Skeletal muscle tissue (tissue), 5 donors: ENCODE results near the gene METTL1. TPM values are rescaled to one million over a fixed set of nuclear protein-coding genes. Genes with fewer than 3 reads are reported as not detected.
"Not testable (repeated sequence)": the region's sequence is repeated elsewhere in the genome, so short reads cannot be mapped to it uniquely, and the experiment has no call there.

Experiments used
- H3K27ac ChIP-seq: one replicate; pipeline ENCODE4 v1.7.0; 2013; ENCODE audit warnings: mild to moderate bottlenecking, low read depth, low read length, inconsistent platforms
- H3K27me3 ChIP-seq, 3 donors: one replicate each; pipeline ENCODE4 v1.7.0; 2013; ENCODE audit warnings: low read length in 3 of 3; ENCODE audit not compliant: control insufficient read depth in 3 of 3, insufficient read depth in 3 of 3
- H3K36me3 ChIP-seq, 3 donors: one replicate each; pipeline ENCODE4 v1.7.0; 2013; ENCODE audit warnings: low read length in 3 of 3; ENCODE audit not compliant: control insufficient read depth in 3 of 3, insufficient read depth in 3 of 3
- H3K4me1 ChIP-seq, 3 donors: one replicate each; pipeline ENCODE4 v1.7.0; 2013; ENCODE audit warnings: low read length in 3 of 3, mild to moderate bottlenecking in 3 of 3; ENCODE audit not compliant: control insufficient read depth in 3 of 3, insufficient read depth in 3 of 3
- H3K4me3 ChIP-seq, 3 donors: one replicate each; pipeline ENCODE4 v1.7.0; 2013; ENCODE audit warnings: low read length in 3 of 3
- H3K9ac ChIP-seq, 3 donors: one replicate each; pipeline ENCODE4 v1.7.0; 2013; ENCODE audit warnings: low read length in 3 of 3, mild to moderate bottlenecking in 3 of 3, moderate library complexity in 2 of 3, low read depth in 1 of 3
- H3K9me3 ChIP-seq, 3 donors: one replicate each; pipeline ENCODE4 v1.7.0; 2013; ENCODE audit warnings: low read length in 3 of 3; ENCODE audit not compliant: control insufficient read depth in 3 of 3
- small RNA-seq: library from RNA; depleted of rRNA; stranded (forward); fragments of <200 nt; gene quantifications from one replicate; pipeline ENCODE3, GENCODE V24; 2014
- total RNA-seq: library from RNA; depleted of rRNA; stranded (reverse); fragments of >200 nt; gene quantifications from one replicate; pipeline ENCODE4 v1.2.3, GENCODE V29; 2014
- donor health status: Osteomylitis.

Gene METTL1
- total RNA-seq, 1 donor from 2014 or later, result 5.7 TPM

DNA sequence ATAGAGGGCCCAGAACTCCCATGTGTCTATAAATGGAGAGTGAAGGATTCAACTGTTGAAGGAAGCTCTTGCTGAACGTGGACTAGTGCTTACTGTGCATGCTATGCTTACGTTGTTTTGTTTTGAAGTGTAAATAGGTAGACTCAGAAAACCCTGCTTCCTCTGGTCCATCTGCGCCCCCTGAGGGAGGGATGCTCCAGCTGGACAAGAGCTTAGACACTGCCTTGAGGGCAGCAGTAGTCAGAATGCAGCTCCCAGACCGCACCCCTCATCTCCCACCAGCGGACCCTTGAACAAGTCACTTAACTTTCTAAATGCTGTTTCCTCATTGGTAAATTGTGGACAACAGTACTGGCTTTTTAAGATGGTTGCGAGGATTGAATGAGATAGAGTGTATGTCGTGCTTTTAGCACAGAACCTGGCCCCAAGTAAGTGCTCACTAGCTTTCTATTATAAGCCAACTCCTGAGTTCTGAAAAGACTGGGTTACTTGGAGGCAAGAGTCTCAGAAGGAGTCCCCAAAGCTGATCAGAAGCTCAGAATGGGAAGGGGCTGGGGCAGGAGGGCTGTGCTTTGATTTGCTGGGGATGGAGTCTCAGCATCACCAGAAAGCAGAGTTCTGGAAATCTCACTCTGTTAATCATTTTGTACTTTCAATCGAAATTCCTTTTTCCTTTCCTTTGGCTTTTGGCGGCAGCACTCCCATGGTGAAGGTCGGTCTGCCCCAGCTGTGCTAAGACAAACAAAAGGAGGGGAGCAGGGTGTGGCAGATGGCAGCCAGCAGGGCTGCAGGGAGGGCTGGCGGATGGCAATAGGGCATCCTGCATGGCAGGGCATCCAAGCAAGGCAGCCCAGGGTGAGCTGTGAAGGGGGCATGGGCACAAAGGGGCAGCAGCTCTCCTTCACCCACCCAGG, 48.9 kb downstream of the METTL1 start:
- Histone ChIP-seq H3K27me3 (peaks cover 15 to 39% (median 39%) of the 10 kb centered on the region in 3 donors), H3K4me1 (peaks cover 15 to 19% (median 18%) of the 10 kb centered on the region in 3 donors), H3K36me3 (peaks cover 32 to 36% (median 33%) of the 10 kb centered on the region in 3 donors), H3K9ac (no peak overlapping the region), H3K9me3 (no peaks in the 10 kb centered on the region), H3K4me3 (no peak overlapping the region), H3K27ac (no peak overlapping the region)

DNA sequence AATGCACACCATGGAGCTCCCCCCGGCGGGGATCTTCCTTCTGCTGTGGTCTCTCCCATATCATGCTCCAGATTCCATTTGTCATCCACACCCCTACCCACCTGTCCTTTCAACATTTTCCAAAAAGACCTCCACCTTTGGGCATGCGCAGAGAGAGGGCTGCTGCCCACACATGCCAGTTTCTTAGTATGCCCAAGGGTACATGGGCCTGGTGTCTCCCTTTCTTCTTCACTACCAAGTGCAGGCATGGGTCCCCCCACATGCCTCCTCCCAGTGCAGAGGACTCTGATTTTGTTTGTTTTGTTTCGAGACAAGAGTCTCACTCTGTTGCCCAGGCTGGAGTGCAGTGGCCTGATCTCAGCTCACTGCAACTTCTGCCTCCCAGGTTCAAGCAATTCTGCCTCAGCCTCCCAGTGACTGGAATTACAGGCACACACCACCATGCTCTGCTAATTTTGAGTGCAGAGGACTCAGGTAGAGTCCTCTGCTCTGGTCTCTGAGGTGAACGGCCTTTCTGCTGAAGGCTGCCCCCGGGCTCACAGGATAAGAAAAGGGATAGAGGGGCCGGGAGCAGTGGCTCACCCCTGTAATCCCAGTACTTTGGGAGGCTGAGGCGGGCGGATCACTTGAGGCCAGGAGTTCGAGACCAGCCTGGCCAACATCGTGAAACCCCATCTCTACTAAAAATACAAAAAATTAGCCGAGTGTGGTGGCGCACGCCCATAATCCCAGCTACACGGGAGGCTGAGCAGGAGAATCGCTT, 49.9 kb downstream of the METTL1 start:
- peaks cover 37 to 41% (median 38%) of the 10 kb centered on the region in 3 donors for H3K36me3 ChIP-seq
- not testable (repeated sequence) for H3K9me3 ChIP-seq, H3K4me3 ChIP-seq, H3K9ac ChIP-seq, H3K27ac ChIP-seq
- peaks cover 8 to 30% (median 29%) of the 10 kb centered on the region in 3 donors for H3K27me3 ChIP-seq
- peaks cover 9 to 12% (median 10%) of the 10 kb centered on the region in 3 donors for H3K4me1 ChIP-seq

DNA sequence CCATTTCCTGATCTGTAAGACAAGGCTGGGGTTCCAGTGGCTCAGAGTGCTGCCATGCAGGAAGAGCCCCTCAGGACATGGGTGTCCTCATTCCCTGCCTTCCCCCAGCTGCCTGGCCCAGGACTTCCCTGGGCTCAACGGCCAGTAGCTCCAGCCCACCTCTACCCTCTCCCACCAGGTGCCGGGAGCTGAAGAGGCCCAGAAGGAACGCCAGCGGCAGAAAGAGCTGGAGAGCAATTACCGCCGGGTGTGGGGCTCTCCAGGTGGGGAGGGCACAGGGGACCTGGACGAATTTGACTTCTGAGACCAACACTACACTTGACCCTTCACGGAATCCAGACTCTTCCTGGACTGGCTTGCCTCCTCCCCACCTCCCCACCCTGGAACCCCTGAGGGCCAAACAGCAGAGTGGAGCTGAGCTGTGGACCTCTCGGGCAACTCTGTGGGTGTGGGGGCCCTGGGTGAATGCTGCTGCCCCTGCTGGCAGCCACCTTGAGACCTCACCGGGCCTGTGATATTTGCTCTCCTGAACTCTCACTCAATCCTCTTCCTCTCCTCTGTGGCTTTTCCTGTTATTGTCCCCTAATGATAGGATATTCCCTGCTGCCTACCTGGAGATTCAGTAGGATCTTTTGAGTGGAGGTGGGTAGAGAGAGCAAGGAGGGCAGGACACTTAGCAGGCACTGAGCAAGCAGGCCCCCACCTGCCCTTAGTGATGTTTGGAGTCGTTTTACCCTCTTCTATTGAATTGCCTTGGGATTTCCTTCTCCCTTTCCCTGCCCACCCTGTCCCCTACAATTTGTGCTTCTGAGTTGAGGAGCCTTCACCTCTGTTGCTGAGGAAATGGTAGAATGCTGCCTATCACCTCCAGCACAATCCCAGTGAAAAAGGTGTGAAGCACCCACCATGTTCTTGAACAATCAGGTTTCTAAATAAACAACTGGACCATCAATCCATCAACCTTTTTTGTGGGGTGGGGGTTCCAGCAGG, 51.0 kb downstream of the METTL1 start:
- Histone ChIP-seq H3K27me3 (peaks cover 5 to 19% (median 18%) of the 10 kb centered on the region in 3 donors), H3K4me3 (no peak overlapping the region), H3K9ac (no peak overlapping the region), H3K36me3 (peaks cover 49 to 52% (median 49%) of the 10 kb centered on the region in 3 donors), H3K9me3 (no peaks in the 10 kb centered on the region), H3K4me1 (peaks cover 1 to 2% (median 2%) of the 10 kb centered on the region in 3 donors), H3K27ac (no peak overlapping the region)

DNA sequence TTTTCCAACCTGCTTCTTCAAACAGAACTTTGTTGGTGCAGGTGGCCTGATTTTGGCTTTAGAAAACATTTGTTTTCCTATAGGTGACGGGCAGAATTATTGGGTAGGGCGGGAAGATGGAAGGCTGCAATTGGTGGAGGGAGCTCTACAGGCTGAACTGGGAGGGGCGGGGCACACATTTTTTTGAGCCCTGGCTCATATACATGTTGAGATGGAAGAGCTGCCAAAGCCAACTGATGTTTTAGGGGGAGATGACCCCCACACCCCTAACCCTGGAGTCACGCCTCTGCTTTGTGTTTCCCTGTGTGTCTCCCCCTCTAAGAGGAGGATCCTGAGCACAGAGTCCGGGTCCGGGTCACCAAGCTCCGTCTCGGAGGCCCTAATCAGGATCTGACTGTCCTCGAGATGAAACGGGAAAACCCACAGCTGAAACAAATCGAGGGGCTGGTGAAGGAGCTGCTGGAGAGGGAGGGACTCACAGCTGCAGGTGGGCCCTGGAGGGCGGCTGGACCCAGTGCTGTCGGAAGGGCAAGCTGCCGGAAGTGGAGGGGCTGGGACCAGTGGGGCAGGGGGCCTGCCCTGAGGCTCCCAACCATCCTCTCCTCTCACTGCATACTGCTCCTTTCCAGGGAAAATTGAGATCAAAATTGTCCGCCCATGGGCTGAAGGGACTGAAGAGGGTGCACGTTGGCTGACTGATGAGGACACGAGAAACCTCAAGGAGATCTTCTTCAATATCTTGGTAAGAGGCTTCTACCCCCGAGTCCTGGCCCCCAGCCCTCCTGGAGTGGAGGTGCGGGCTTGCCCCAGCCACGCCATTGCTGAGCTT, 51.9 kb downstream of the METTL1 start:
- Histone ChIP-seq H3K36me3 (peaks cover 51 to 58% (median 51%) of the 10 kb centered on the region in 3 donors), H3K9ac (no peak overlapping the region)

DNA sequence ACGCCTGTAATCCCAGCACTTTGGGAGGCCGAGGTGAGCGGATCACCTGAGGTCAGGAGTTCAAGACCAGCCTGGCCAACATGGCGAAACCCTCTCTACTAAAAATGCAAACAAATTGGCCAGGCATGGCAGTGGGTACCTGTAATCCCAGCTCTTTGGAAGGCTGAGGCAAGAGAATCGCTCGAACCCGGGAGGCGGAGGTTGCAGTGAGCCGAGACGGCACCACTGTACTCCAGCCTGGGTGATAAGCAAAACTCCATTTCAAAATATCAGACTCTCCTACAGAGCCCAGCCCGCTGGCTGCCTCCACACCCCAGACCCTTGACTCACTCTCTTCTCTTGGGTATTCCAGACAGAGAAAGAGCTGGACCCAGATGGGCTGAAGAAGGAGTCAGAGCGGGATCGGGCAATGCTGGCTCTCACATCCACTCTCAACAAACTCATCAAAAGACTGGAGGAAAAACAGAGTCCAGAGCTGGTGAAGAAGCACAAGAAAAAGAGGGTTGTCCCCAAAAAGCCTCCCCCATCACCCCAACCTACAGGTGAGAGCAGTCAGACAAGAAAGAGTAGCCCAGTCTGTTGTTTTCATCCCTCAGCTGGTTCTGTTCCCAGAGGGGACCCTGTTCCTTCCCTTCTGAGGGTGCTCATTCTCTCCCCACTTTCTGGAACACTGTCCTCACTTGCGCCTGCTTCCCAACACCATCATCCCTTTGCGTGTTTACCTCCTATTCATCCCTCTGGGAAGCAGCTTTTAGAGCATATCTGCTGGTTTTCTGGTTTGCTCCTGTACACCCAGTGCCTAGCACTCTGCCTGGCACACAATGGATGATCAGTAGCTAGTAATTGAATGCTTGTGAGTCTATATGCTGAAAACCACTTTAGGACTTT, 53.0 kb downstream of the METTL1 start:
- H3K4me1 ChIP-seq, result no peaks in the 10 kb centered on the region
- H3K27ac ChIP-seq, result no peak overlapping the region
- no peak overlapping the region for H3K9ac ChIP-seq
- H3K27me3 ChIP-seq, result peaks cover 0 to 3% (median 1%) of the 10 kb centered on the region in 3 donors
- H3K4me3 ChIP-seq, result no peak overlapping the region
- peaks cover 51 to 58% (median 53%) of the 10 kb centered on the region in 3 donors for H3K36me3 ChIP-seq
- no peaks in the 10 kb centered on the region for H3K9me3 ChIP-seq

More for the DNA sequence above, 51.9 kb downstream of the METTL1 start:
- Histone ChIP-seq H3K9me3 (no peaks in the 10 kb centered on the region), H3K4me1 (no peaks in the 10 kb centered on the region), H3K4me3 (no peak overlapping the region), H3K27ac (no peak overlapping the region), H3K27me3 (peaks cover 0 to 15% (median 11%) of the 10 kb centered on the region in 3 donors)

Small RNAs within 50 kb of the gene (small RNA-seq; reads per million reads assigned to genes)
- not detected for gene RNU6-1083P

Other genes with a start within 250 kb of the METTL1 start
- 2.6 TPM for gene MBD6, start 249.3 kb downstream of the METTL1 start, total RNA-seq
- 79.9 TPM for gene DCTN2, start 224.9 kb downstream of the METTL1 start, total RNA-seq
- gene KIF5A, start 222.1 kb downstream of the METTL1 start, total RNA-seq, result under 0.01 TPM
- gene PIP4K2C, start 180.9 kb downstream of the METTL1 start, total RNA-seq, result 5.7 TPM
- 7.8 TPM for gene DTX3, start 167.3 kb downstream of the METTL1 start, total RNA-seq
- 23.0 TPM for gene ARHGEF25, start 160.7 kb downstream of the METTL1 start, total RNA-seq
- gene B4GALNT1, start 138.9 kb downstream of the METTL1 start, total RNA-seq, result 3.1 TPM
- 148 TPM for gene OS9, start 78.0 kb downstream of the METTL1 start, total RNA-seq
- gene AGAP2, start 33.4 kb downstream of the METTL1 start, total RNA-seq, result 2.1 TPM
- gene TSPAN31, start 27.1 kb downstream of the METTL1 start, total RNA-seq, result 57.9 TPM
- 78.8 TPM for gene CDK4, start 19.8 kb downstream of the METTL1 start, total RNA-seq
- gene MARCHF9, start 17.0 kb downstream of the METTL1 start, total RNA-seq, result 4.7 TPM
- under 0.01 TPM for gene CYP27B1, start 5.0 kb downstream of the METTL1 start, total RNA-seq
- 4.2 TPM for gene EEF1AKMT3, start 509 bp upstream of the METTL1 start, total RNA-seq
- 17.2 TPM for gene TSFM, start 10.7 kb upstream of the METTL1 start, total RNA-seq
- gene AVIL, start 46.6 kb upstream of the METTL1 start, total RNA-seq, result 3.1 TPM
- 51.1 TPM for gene CTDSP2, start 74.6 kb upstream of the METTL1 start, total RNA-seq
- gene ATP23, start 169.5 kb upstream of the METTL1 start, total RNA-seq, result 8.9 TPM